Mucosa of descending colon (tissue), 3 donors: ENCODE results near the gene ZSCAN16. TPM values are rescaled to one million over a fixed set of nuclear protein-coding genes. Genes with fewer than 3 reads are reported as not detected.
A peak's percentile ranks its signal among the peaks of the same experiment; 100 is the strongest.

ENCODE experiments used
- ATAC-seq: fragments of 200-7000 bp; cut with Tn5 transposase; one replicate; pipeline ENCODE4 v1.9.1; 2020; ENCODE audit warnings: mild to moderate bottlenecking, moderate library complexity
- DNase-seq, 3 donors: peaks; one replicate each; pipeline ENCODE4 v3.0.0-alpha.2; 2020
- H3K36me3 ChIP-seq: fragments of 200-600 bp; one replicate; pipeline ENCODE4 v1.8.0; 2021; ENCODE audit warnings: low read depth, mild to moderate bottlenecking
- H3K4me1 ChIP-seq: fragments of 200-600 bp; one replicate; pipeline ENCODE4 v1.8.0; 2021; ENCODE audit warnings: low read depth, mild to moderate bottlenecking
- H3K4me3 ChIP-seq: fragments of 200-600 bp; one replicate; pipeline ENCODE4 v1.8.0; 2021; ENCODE audit warnings: mild to moderate bottlenecking
- H3K9me3 ChIP-seq: fragments of 200-600 bp; one replicate; pipeline ENCODE4 v1.8.0; 2021; ENCODE audit warnings: mild to moderate bottlenecking
- intact Hi-C, 2 donors: fragments of 100-400 bp; cut with DNase I in 1 of 2; cut with micrococcal nuclease in 1 of 2; formaldehyde crosslinking; loops; one replicate each; pipeline versions ENCODE4 v1.11.0 to v1.11.1; 2022; cut with DNase I, micrococcal nuclease
- total RNA-seq, 3 donors: library from RNA; stranded (reverse); fragmentation: NEBNext Ultra II Directional in 2 of 3; extraction: Animal tissue kit (Norgen Biotek cat#: 25700) in 2 of 3; gene quantifications; one replicate each; pipeline versions ENCODE4 v1.2.1 to v1.2.4, GENCODE V29; 2021 to 2023
- TF ChIP-seq, protein P1 (sequence below): fragments of 200-600 bp; IDR thresholded peaks from one replicate; pipeline ENCODE4 v1.8.0; 2022; ENCODE audit warnings: antibody characterized with exemption, mild to moderate bottlenecking
- donor health status: DM: no; HTN: no; CAD: no; lungs with moderate emphysema.
- donor health status: DM: no; HTN: no; CAD: no.
- donor health status: DM: no; HTN: yes; CAD: no.

ZSCAN16 gene
- total RNA-seq, 3 donors from 2014 or later: 7.4 to 9.5 (median 8.3) TPM

DNA sequence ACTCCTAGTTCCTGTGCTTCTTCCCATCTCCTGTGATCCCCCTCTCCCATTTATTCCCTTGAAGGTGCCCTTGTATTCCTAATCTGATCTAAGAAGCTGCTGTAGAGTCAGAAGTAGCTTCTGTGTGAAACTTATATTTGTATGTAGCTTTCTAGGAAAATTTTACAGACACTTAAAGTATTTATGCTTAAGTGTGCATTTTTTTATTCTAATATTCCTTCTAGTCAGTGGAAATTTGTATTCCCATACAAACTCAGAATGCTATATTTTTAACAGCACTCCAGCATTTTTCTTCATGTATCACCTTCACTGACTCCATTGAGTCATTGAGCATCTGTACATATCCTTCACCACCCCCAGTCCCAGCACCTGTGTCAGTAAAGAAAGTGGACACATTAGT is 29.9 kb downstream of the ZSCAN16 start:
- Histone ChIP-seq H3K36me3 (peaks cover 14% of the 10 kb centered on the region), H3K9me3 (no peaks in the 10 kb centered on the region), H3K4me1 (no peaks in the 10 kb centered on the region), H3K4me3 (no peak overlapping the region)
- ATAC-seq (no peak), DNase-seq (no peak)
- TF ChIP-seq, protein P1, sequence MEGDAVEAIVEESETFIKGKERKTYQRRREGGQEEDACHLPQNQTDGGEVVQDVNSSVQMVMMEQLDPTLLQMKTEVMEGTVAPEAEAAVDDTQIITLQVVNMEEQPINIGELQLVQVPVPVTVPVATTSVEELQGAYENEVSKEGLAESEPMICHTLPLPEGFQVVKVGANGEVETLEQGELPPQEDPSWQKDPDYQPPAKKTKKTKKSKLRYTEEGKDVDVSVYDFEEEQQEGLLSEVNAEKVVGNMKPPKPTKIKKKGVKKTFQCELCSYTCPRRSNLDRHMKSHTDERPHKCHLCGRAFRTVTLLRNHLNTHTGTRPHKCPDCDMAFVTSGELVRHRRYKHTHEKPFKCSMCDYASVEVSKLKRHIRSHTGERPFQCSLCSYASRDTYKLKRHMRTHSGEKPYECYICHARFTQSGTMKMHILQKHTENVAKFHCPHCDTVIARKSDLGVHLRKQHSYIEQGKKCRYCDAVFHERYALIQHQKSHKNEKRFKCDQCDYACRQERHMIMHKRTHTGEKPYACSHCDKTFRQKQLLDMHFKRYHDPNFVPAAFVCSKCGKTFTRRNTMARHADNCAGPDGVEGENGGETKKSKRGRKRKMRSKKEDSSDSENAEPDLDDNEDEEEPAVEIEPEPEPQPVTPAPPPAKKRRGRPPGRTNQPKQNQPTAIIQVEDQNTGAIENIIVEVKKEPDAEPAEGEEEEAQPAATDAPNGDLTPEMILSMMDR: no peak
- intact Hi-C loops: no loop called here

DNA sequence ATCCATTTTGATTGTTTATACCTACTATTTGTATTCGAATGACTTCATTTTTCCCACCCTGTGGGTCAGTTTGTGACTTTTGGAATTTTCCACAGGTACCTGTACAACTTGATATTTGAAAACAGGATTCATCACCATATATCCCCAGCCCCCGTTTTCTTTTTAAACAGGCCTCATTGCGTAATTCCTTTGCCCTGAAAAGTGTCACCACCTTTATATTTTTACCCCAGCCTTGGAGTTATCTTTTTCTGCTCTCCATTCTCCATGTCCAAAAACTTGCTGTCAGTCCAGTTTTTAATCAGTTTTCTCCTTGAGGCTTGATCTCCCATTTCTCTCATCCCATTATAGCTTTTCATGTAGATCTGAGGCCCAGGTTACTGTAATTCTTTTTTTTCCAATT is 33.9 kb downstream of the ZSCAN16 start:
- H3K4me1 ChIP-seq: no peaks in the 10 kb centered on the region
- intact Hi-C loops: no loop called here
- ATAC-seq (no peak), DNase-seq (no peak)
- peaks cover 7% of the 10 kb centered on the region for H3K36me3 ChIP-seq
- H3K9me3 ChIP-seq: no peaks in the 10 kb centered on the region
- H3K4me3 ChIP-seq: no peak overlapping the region
- TF ChIP-seq, protein P1: no peak

DNA sequence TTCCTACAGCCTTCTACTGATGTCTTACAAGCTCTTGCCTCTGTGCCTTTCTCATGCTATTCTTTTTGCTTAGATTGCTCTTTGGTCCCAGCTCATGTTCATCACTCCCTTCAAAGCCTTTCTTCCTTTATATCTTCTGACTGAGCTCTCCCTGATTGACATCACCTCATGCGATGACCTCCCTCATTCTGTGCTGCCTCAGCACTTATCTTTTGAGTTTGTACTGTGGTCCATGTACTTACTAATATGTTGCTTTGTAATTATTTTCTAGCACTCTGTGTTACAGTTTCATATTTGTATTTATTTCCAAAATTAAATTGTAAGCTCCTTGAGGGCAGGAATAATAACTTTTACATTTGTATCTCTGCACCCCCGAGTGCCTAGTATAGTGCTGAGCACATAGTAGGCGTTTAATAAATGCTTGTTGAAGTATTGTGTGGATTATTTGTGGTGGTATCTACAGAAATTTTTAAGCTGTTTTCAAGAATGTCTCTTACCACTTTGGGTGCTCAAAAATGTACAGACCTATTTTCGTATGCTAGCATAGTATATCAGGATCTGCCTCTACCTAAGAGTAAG is 34.7 kb downstream of the ZSCAN16 start:
- Histone ChIP-seq H3K9me3 (no peaks in the 10 kb centered on the region), H3K36me3 (no peaks in the 10 kb centered on the region), H3K4me1 (no peaks in the 10 kb centered on the region), H3K4me3 (no peak overlapping the region)
- DNase-seq (no peak), ATAC-seq (no peak)
- intact Hi-C loops: no loop called here
- TF ChIP-seq, protein P1: no peak

DNA sequence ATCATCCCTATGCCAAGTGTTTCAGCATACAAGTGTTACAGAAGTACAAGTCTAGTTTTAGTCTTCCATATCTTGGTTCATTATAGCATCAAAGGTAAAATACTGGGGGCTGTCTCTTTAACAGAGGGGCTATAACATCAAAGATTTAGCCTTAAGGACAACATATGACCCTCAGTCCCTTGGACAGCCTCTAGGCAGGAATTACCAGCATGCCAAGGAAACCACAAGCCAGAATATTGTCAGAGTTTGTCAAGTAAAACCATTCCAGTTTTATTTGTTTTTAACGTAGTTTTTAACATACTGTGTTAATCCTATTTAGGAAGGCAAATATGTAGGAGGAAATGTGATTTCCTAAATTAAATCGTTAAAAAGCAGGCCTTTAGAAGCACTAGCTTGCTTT is 35.8 kb downstream of the ZSCAN16 start:
- intact Hi-C loops: no loop called here
- H3K4me1 ChIP-seq: no peaks in the 10 kb centered on the region
- no peaks in the 10 kb centered on the region for H3K36me3 ChIP-seq
- no peak overlapping the region for H3K4me3 ChIP-seq
- ATAC-seq (no peak), DNase-seq (no peak)
- no peaks in the 10 kb centered on the region for H3K9me3 ChIP-seq
- TF ChIP-seq, protein P1: no peak

DNA sequence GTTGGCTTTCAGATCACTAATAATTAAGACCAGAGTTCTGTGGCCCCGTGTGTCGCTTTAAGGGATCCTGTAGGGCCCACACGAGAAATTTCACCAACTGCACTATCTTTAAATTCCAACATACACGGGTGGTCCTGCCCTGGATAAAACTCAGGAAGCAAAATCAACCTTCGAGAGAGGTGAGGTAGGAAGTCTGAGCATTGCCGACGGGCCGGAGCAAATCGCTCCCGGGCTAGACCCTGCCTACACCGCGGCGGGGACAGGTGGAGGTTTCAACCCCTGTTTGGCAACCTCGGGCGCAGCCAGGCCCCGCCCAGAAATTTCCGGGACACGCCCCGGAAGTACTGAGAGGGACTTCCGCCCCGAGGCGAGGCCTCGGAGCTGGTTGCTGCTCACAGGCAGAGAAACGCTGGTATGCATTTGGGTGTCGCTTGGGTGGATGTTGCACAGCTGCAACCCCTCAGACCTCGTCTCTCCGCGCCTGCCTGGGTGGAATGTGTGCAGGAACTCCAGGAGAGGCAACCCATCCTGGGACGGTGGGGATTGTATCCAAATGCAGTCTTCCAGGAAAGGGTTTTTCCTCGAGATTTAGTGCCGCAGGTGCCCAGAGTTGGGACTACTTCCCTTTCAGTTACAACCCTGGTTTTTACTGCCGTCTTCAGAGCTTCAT is 37.1 kb downstream of the ZSCAN16 start:
- ATAC-seq: peak; percentile 98
- Histone ChIP-seq H3K9me3 (no peaks in the 10 kb centered on the region), H3K4me3 (no peak overlapping the region), H3K4me1 (no peaks in the 10 kb centered on the region), H3K36me3 (no peaks in the 10 kb centered on the region)
- peak; percentile 82 to 88 (median 88) for DNase-seq
- intact Hi-C loops: no loop called here
- TF ChIP-seq, protein P1: no peak
